ENCODE data around the gene HERC3. TPM values are rescaled to one million over a fixed set of nuclear protein-coding genes. Genes with fewer than 3 reads are reported as not detected.

HERC3 gene
- total and polyA plus RNA-seq, 2 of the 13 experiments (the other 11 are each of a cell fraction or from before 2014, with no cell fraction given): 3.8 to 6.2 TPM

- no peak overlapping the region for H3K9ac ChIP-seq (ENCODE audit: insufficient read depth, low read depth, low read length)
- H3K27ac ChIP-seq (ENCODE audit: extremely low read length, insufficient read depth, low read length): no peak overlapping the region
- DNase-seq (ENCODE audit: low spot score) (no peak), ATAC-seq (no peak), FAIRE-seq (no peak)
- intact Hi-C loops (cut with micrococcal nuclease; ENCODE audit: unreplicated experiment): no loop called here
- peaks cover 12 to 71% of the 10 kb centered on the region in 2 experiments for H3K36me3 ChIP-seq (replicated peaks in 1 of 2; ENCODE audit: control insufficient read depth in 1 of 2, insufficient read depth in 2 of 2, low read length in 2 of 2)
- H3K79me2 ChIP-seq (ENCODE audit: insufficient read depth, low read length): no peaks in the 10 kb centered on the region
- no peaks in the 10 kb centered on the region for H3K4me1 ChIP-seq (ENCODE audit: insufficient read depth, low read length)
- no peaks in the 10 kb centered on the region for H4K20me1 ChIP-seq (ENCODE audit: insufficient read depth, low read length)
- H3K9me3 ChIP-seq (ENCODE audit: low read length): no peaks in the 10 kb centered on the region
- TF ChIP-seq NFE2 (CRISPR knock-in tag; IDR thresholded peaks at IDR 0.05) (no peak), PRMT3 (CRISPR knock-in tag; IDR thresholded peaks at IDR 0.05; ENCODE audit: borderline replicate concordance, low read depth) (no peak)
- H2AFZ ChIP-seq (ENCODE audit: low read length): no peak overlapping the region
- in situ Hi-C loops (cut with HindIII; ENCODE audit: extremely low pct_ligation_motif_present, low pct_unique_long_range_greater_than_20kb): no loop called here
- WGBS (ENCODE audit: low lambda C conversion rate): 96% methylated on average over 3 of the region's 3 CpGs
- no TSS peak for BruUV-seq (replicated peaks)
- ChIA-PET CTCF (ENCODE audit: low intra/inter-chr PET ratio, low total read pairs) (no interaction called here), POLR2A (no interaction called here)
- H3K4me3 ChIP-seq (replicated peaks in 1 of 3; ENCODE audit: insufficient read depth in 1 of 3, low read depth in 2 of 3, low read length in 3 of 3): no peak overlapping the region
- H3K4me2 ChIP-seq (ENCODE audit: low read depth, low read length): no peak overlapping the region
- no peaks in the 10 kb centered on the region; a peak in 1 of 5 replicates for H3K27me3 ChIP-seq (ENCODE audit: control insufficient read depth in 1 of 2, insufficient read depth in 2 of 2, low read length in 2 of 2)
These were observed 152.3 kb downstream of the HERC3 start for GRCh38 chr4:88744609-88745008.

- CTCF ChIA-PET (ENCODE audit: low intra/inter-chr PET ratio, low total read pairs): no interaction called here
- Histone ChIP-seq H3K36me3 (replicated peaks in 1 of 2; ENCODE audit: control insufficient read depth in 1 of 2, insufficient read depth in 2 of 2, low read length in 2 of 2) (peaks cover 16 to 72% of the 10 kb centered on the region in 2 experiments), H3K27me3 (ENCODE audit: control insufficient read depth in 1 of 2, insufficient read depth in 2 of 2, low read length in 2 of 2) (no peaks in the 10 kb centered on the region; a peak in 1 of 5 replicates), H3K27ac (ENCODE audit: extremely low read length, insufficient read depth, low read length) (no peak overlapping the region), H3K4me1 (ENCODE audit: insufficient read depth, low read length) (no peaks in the 10 kb centered on the region), H3K4me2 (ENCODE audit: low read depth, low read length) (no peak overlapping the region), H3K4me3 (replicated peaks in 1 of 3; ENCODE audit: insufficient read depth in 1 of 3, low read depth in 2 of 3, low read length in 3 of 3) (no peak overlapping the region), H3K9ac (ENCODE audit: insufficient read depth, low read depth, low read length) (no peak overlapping the region), H4K20me1 (ENCODE audit: insufficient read depth, low read length) (no peaks in the 10 kb centered on the region), H2AFZ (ENCODE audit: low read length) (no peak overlapping the region), H3K79me2 (ENCODE audit: insufficient read depth, low read length) (no peaks in the 10 kb centered on the region), H3K9me3 (ENCODE audit: low read length) (no peaks in the 10 kb centered on the region)
- FAIRE-seq: no peak
- 100% methylated on average over 1 of the region's 1 CpG for WGBS (ENCODE audit: low lambda C conversion rate)
- POLR2A ChIA-PET: no interaction called here
- DNase-seq (ENCODE audit: low spot score): no peak
- intact Hi-C loops (cut with micrococcal nuclease; ENCODE audit: unreplicated experiment): no loop called here
- in situ Hi-C loops (cut with HindIII; ENCODE audit: extremely low pct_ligation_motif_present, low pct_unique_long_range_greater_than_20kb): no loop called here
- TF ChIP-seq AKNA (CRISPR knock-in tag; IDR thresholded peaks at IDR 0.05; ENCODE audit: borderline replicate concordance) (no peak), HOXA5 (CRISPR knock-in tag; IDR thresholded peaks at IDR 0.05) (no peak), SALL1 (CRISPR knock-in tag; IDR thresholded peaks at IDR 0.05) (no peak), NPAS2 (CRISPR knock-in tag; IDR thresholded peaks at IDR 0.05; ENCODE audit: borderline replicate concordance) (no peak), ZNF207 (IDR thresholded peaks at IDR 0.05; ENCODE audit: borderline replicate concordance) (no peak), ZNF629 (CRISPR knock-in tag; conservative IDR thresholded peaks at IDR 0.05) (no peak), SP1 (IDR thresholded peaks at IDR 0.05) (no peak), SP1 (CRISPR knock-in tag; IDR thresholded peaks at IDR 0.05) (no peak)
- TF ChIP-seq, protein P1, sequence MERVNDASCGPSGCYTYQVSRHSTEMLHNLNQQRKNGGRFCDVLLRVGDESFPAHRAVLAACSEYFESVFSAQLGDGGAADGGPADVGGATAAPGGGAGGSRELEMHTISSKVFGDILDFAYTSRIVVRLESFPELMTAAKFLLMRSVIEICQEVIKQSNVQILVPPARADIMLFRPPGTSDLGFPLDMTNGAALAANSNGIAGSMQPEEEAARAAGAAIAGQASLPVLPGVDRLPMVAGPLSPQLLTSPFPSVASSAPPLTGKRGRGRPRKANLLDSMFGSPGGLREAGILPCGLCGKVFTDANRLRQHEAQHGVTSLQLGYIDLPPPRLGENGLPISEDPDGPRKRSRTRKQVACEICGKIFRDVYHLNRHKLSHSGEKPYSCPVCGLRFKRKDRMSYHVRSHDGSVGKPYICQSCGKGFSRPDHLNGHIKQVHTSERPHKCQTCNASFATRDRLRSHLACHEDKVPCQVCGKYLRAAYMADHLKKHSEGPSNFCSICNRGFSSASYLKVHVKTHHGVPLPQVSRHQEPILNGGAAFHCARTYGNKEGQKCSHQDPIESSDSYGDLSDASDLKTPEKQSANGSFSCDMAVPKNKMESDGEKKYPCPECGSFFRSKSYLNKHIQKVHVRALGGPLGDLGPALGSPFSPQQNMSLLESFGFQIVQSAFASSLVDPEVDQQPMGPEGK (CRISPR knock-in tag; IDR thresholded peaks at IDR 0.05): no peak
- no peak for ATAC-seq
- no TSS peak for BruUV-seq (replicated peaks)
These were observed 152.9 kb downstream of the HERC3 start for GRCh38 chr4:88745175-88745574.
